AG09309 (cell line): ENCODE measurements around the gene GDAP1L1.

Experiments used
- DNase-seq: peaks from one replicate; pipeline ENCODE4 v3.0.0-alpha.2; 2010; ENCODE audit warnings: low read depth
- H3K4me3 ChIP-seq: 2 replicates; pipeline ENCODE4 v1.5.1; 2011; ENCODE audit warnings: mild to moderate bottlenecking, low read depth, low read length, moderate library complexity; ENCODE audit not compliant: control insufficient read depth
- TF ChIP-seq, protein P1 (sequence below): IDR thresholded peaks from 2 replicates; pipeline ENCODE4 v1.5.1; 2011; ENCODE audit warnings: mild to moderate bottlenecking, low read depth, low read length, inconsistent platforms; ENCODE audit not compliant: insufficient read depth, control insufficient read depth; ENCODE audit errors: missing control alignments

GDAP1L1 gene

DNA sequence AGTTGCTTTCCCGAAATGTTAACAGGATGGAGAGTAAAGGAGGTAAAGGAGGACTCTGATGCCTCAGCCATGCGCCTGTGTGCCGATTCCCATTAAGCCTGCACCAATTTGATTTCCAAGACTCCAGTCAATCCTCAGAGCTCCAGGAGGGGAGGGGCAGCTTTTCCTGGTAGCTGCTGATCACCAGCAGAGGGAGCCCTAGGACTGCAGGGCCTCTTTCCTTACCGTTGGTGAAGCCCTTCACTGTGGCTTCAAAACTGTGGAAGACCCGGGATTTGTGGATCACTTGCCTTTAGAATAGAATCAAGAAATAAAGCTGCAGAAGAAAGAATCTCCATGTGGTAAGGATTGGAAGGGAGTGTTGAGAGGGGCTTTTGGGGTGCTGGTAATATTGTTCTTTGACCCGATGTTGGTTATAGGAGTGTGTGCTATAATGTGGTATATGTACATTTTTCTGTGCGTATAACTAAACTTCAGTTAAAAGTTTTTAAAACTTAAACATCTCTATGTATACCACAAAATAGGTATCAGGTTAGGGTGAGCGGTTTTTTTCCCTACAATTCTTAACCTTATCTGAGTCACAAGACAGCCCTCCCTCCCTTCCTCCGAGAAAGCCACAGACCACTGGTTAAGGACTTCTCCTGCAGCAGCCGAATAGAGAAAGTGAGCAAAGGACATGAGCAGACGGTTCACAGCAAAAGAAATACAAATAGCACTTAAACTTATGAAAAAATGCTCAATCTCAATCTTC is 29.6 kb upstream of the GDAP1L1 start:
- H3K4me3 ChIP-seq = no peak overlapping the region
- peak; percentile 28 for DNase-seq
- TF ChIP-seq, protein P1, sequence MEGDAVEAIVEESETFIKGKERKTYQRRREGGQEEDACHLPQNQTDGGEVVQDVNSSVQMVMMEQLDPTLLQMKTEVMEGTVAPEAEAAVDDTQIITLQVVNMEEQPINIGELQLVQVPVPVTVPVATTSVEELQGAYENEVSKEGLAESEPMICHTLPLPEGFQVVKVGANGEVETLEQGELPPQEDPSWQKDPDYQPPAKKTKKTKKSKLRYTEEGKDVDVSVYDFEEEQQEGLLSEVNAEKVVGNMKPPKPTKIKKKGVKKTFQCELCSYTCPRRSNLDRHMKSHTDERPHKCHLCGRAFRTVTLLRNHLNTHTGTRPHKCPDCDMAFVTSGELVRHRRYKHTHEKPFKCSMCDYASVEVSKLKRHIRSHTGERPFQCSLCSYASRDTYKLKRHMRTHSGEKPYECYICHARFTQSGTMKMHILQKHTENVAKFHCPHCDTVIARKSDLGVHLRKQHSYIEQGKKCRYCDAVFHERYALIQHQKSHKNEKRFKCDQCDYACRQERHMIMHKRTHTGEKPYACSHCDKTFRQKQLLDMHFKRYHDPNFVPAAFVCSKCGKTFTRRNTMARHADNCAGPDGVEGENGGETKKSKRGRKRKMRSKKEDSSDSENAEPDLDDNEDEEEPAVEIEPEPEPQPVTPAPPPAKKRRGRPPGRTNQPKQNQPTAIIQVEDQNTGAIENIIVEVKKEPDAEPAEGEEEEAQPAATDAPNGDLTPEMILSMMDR = peak; percentile 98

DNA sequence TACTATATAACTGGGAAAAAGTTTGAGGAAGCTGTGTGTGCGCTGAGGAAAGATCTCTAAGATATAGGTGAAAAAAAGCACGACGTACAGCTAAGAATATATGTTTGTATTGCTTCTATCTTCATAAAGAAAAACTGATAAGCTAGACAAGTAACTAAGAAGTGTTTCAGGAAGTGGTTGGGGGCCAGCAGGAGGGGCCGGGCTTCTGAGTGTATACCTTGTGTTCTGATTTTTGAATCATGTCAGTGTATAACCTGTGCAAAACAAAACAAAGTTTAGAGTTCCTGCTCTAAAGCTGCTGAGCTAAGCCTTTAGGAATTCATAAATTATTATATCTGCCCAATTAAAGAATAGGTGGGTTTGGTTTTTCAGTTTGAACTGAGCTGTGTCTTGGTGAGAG is 28.7 kb upstream of the GDAP1L1 start:
- TF ChIP-seq, protein P1 = no peak
- H3K4me3 ChIP-seq = no peak overlapping the region

DNA sequence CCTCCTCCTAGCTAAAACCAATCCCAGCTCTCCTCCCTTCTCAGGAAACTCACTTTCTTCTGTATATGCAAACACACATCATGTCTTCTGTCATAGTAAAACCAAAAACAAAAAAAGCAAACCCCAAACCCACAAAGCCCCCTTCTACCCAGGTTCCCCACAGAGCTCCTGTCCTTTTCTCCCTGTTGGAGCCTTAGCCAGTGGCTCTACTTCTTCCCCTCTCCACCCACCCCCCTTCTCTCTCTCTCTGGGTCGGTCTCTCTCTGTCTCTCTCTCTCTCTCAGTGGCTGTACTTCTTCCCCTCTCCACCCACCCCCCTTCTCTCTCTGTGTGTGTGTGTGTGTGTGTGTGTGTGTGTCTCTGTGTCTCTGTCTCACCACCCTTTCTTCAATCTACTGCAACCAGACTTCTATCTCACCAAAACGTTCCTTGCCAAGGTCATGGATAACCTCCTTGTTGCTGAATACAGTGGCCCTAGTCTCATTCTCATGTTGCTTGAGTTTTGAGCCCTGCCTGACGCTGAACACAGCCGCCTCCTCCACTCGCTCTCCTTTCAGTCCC is 27.9 kb upstream of the GDAP1L1 start:
- TF ChIP-seq, protein P1 = no peak
- no peak overlapping the region for H3K4me3 ChIP-seq
- DNase-seq = no peak

More for the DNA sequence above, 28.7 kb upstream of the GDAP1L1 start:
- no peak for DNase-seq

DNA sequence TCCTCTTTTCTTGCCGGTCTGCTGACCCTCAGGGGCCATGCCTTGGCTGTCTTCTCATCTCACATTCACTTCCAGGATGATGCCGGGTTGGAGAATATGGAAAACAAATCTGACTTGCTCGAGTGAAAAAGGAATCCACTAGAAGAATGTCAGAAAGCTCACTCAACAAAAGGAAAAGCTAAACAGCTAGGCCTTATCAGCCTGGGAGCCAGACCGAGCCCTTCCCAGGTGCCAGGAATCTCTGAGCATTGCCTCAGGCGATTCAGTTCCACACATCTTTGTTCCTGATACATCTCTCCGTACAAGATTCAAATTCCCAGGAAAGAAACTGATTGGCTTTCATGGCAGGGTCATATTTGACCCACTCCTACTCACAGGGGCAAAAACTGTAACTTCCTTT is 27.3 kb upstream of the GDAP1L1 start:
- TF ChIP-seq, protein P1 = no peak
- H3K4me3 ChIP-seq = no peak overlapping the region
- DNase-seq = no peak

DNA sequence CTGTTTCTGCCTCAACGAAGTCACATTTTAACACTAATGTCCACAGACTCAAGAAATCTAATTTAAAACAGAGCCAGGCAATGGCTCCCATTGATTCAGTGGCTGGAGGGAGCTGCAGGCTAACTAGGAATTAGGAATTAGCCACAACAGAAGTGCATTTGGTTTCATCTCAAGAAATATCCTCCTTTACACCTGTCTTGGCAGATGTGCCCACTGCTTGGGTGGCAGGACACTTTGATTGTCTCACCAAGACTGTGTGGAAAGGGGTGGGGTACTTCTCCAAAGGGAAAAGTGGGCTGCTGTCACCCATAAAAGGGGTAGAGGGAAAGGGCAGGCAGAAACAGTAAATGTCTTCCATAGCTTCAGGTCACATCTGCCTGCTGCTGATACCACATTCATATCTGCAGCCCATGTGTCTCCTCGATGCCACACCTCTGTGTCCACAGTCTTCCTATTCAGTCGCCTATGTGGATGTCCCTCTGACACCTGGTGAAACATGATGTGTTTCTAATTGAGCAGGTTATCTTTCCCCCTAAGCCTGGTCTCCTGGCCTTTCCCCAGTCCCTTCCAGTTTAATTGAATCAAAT is 25.6 kb upstream of the GDAP1L1 start:
- no peak overlapping the region for H3K4me3 ChIP-seq
- no peak for DNase-seq
- TF ChIP-seq, protein P1 = no peak

DNA sequence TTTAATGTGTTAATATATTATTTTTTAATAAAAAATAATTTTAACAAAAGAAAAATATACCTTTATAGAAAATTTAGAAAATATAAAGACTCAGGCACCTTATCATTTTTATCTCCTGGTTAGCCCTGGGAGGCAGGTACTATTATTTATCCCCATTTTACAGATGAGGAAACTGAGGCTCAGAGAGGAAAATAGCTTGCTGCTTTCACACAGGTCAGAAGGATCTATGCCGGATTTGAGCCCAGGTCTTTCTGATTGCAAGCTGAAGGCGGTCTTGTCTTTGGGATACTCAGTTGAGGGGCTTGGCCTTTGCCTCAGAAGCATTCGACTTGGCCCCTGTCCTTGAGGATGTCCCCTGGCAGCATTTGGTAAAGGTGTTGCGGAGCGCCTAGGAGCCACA is 25.1 kb upstream of the GDAP1L1 start:
- TF ChIP-seq, protein P1 = no peak

More for the DNA sequence above, 25.1 kb upstream of the GDAP1L1 start:
- no peak overlapping the region for H3K4me3 ChIP-seq
- no peak for DNase-seq
